Endothelial cell of umbilical vein (primary cell): ENCODE measurements around the gene PCDHGB4.
"Not testable (repeated sequence)": the region's sequence is repeated elsewhere in the genome, so short reads cannot be mapped to it uniquely, and the experiment has no call there.

Experiments
- EZH2 ChIP-seq: IDR thresholded peaks from 2 replicates; pipeline ENCODE4 v1.6.1; 2012; ENCODE audit warnings: borderline replicate concordance, low read depth, mild to moderate bottlenecking, moderate library complexity, low read length, inconsistent platforms; ENCODE audit not compliant: severe bottlenecking
- FOS ChIP-seq: IDR thresholded peaks from 2 replicates; pipeline ENCODE4 v1.6.1; 2011; ENCODE audit warnings: mild to moderate bottlenecking, low read length, moderate library complexity, borderline replicate concordance; ENCODE audit not compliant: insufficient read depth
- GATA2 ChIP-seq: IDR thresholded peaks from 2 replicates; pipeline ENCODE4 v1.7.0; 2011; ENCODE audit warnings: low read depth, mild to moderate bottlenecking, moderate library complexity, mixed read lengths, low read length; ENCODE audit not compliant: insufficient read length, insufficient read depth
- JUN ChIP-seq: IDR thresholded peaks from 2 replicates; pipeline ENCODE4 v1.6.1; 2011; ENCODE audit warnings: borderline replicate concordance, low read depth; ENCODE audit not compliant: insufficient read length, insufficient read depth
- MYC ChIP-seq: IDR thresholded peaks from one replicate; pipeline ENCODE4 v1.6.1; 2011; ENCODE audit warnings: mild to moderate bottlenecking, low read depth, low read length
- POLR2A ChIP-seq: IDR thresholded peaks from 2 replicates; pipeline ENCODE4 v1.6.1; 2012; ENCODE audit warnings: low read depth, mild to moderate bottlenecking, control low read depth, low read length
- POLR2AphosphoS5 ChIP-seq: IDR thresholded peaks from 2 replicates; pipeline ENCODE4 v1.6.1; 2012; ENCODE audit warnings: low read depth, mild to moderate bottlenecking, control low read depth, low read length, moderate library complexity; ENCODE audit not compliant: insufficient read depth
- TF ChIP-seq, protein P1 (sequence below), 2 donors: IDR thresholded peaks; 1 replicate in 1 of 2; 2 replicates in 1 of 2; pipeline ENCODE4 v1.5.1; 2011; ENCODE audit warnings: low read length in 2 of 2, mild to moderate bottlenecking in 2 of 2, moderate library complexity in 2 of 2, control low read depth in 1 of 2, inconsistent platforms in 1 of 2, low read depth in 1 of 2; ENCODE audit not compliant: insufficient read depth in 1 of 2; ENCODE audit errors: extremely low read depth in 1 of 2
- TF ChIP-seq, protein P2 (sequence below): IDR thresholded peaks from 2 replicates; pipeline ENCODE4 v1.6.1; 2011; ENCODE audit not compliant: insufficient read depth, insufficient read length

DNA sequence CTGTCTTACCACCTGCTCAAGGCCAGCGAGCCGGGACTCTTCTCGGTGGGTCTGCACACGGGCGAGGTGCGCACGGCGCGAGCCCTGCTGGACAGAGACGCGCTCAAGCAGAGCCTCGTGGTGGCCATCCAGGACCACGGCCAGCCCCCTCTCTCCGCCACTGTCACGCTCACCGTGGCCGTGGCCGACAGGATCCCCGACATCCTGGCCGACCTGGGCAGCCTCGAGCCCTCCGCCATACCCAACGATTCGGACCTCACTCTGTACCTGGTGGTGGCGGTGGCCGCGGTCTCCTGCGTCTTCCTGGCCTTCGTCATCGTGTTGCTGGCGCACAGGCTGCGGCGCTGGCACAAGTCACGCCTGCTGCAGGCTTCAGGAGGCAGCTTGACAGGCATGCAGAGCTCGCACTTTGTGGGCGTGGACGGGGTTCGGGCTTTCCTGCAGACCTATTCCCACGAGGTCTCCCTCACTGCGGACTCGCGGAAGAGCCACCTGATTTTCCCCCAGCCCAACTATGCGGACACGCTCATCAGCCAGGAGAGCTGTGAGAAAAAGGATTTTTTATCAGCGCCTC is 46.6 kb upstream of the PCDHGB4 start:
- TF ChIP-seq, protein P1, sequence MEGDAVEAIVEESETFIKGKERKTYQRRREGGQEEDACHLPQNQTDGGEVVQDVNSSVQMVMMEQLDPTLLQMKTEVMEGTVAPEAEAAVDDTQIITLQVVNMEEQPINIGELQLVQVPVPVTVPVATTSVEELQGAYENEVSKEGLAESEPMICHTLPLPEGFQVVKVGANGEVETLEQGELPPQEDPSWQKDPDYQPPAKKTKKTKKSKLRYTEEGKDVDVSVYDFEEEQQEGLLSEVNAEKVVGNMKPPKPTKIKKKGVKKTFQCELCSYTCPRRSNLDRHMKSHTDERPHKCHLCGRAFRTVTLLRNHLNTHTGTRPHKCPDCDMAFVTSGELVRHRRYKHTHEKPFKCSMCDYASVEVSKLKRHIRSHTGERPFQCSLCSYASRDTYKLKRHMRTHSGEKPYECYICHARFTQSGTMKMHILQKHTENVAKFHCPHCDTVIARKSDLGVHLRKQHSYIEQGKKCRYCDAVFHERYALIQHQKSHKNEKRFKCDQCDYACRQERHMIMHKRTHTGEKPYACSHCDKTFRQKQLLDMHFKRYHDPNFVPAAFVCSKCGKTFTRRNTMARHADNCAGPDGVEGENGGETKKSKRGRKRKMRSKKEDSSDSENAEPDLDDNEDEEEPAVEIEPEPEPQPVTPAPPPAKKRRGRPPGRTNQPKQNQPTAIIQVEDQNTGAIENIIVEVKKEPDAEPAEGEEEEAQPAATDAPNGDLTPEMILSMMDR (IDR thresholded peaks at IDR 0.05; ENCODE audit: extremely low read depth in 1 of 2, insufficient read depth in 1 of 2, low read depth in 1 of 2, low read length in 2 of 2) = not testable (repeated sequence)
- not testable (repeated sequence) for TF ChIP-seq POLR2A, POLR2AphosphoS5, EZH2, MYC, GATA2, FOS, JUN
- TF ChIP-seq, protein P2, sequence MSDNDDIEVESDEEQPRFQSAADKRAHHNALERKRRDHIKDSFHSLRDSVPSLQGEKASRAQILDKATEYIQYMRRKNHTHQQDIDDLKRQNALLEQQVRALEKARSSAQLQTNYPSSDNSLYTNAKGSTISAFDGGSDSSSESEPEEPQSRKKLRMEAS = not testable (repeated sequence)
